ENCODE data around the gene VASH2.

Gene VASH2

DNA sequence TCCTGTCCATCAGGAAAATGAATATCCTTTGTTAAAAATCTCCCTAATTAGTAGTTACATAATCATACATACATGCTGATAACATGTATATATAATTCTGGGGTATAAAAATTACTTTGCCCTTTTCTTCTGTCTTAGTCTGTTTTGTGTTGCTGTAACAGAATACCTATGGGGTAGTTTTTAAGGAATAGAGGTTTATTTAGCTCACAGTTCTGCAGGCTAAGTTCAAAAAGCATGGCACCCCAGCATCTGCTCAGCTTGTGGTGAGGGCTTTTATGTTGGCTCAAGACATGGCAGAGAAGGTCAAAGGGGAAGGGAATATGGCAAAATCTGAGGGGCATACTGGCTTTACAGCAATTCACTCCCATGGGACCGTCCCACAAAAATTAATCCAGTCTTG is 84.4 kb downstream of the VASH2 start:
- no peak for TF ChIP-seq POLR2A (IDR thresholded peaks at IDR 0.05; ENCODE audit: low read depth, low read length)
- no peak for FAIRE-seq
- DNase-seq (ENCODE audit: insufficient read length, low spot score) = no peak

DNA sequence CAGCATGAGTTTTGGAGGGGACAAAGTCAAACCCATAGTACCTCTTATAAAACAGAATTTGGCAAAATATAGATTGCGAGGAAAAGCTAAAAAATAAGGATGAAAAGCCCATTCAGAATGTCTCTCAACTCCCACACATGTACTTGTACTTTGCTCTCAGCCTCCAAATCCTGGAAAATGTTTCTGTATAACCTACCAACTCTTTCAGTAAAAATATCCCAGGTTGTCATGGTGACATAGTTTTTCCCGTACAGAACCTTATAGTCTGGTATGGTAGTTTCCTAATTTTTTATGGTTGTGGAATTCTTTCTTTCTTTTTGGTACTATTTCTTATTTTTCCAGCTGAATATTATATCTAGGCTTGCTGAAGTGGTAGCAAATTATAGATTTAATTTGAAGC is 85.2 kb downstream of the VASH2 start:
- TF ChIP-seq POLR2A (IDR thresholded peaks at IDR 0.05; ENCODE audit: low read depth, low read length) = no peak
- no peak for FAIRE-seq
- no peak for DNase-seq (ENCODE audit: insufficient read length, low spot score)
